Stimulated activated CD4-positive, alpha-beta T cell treated with anti-CD3 and anti-CD28 coated beads, TNF-alpha, amount 100 ng/mL, for 4 hours (primary cell): ENCODE measurements around the gene WWOX.
"Not testable (repeated sequence)": the region's sequence is repeated elsewhere in the genome, so short reads cannot be mapped to it uniquely, and the experiment has no call there.

Experiments
- DNase-seq, 3 experiments: peaks; one replicate each; pipeline ENCODE4 v3.0.0-alpha.2; 2020; ENCODE audit warnings: low read depth in 3 of 3

Gene WWOX

DNA sequence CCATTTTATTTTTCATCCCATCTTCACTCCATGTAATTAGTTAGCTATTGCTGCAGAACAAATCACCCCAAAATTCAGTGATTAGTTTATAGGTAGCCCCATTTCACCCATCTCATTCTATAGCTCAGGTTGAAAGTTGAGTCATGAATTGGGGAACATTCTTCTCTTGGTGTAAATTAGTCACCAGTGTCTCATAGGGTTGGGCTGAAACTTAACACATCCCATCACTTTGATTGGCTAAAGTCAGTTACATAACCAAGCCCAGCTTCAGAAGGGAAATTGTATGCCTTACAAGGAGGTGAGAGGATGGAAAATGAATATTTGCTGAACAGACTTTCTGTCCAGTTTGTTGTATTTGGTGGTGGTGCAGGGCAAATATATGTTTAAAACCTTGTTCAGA, 477.5 kb downstream of the WWOX start:
- DNase-seq = no peak

- DNase-seq = no peak
Measured at GRCh38 chr16:78577630-78578029, 478.2 kb downstream of the WWOX start.

GRCh38 chr16:78579020-78579419, 479.6 kb downstream of the WWOX start:
- no peak for DNase-seq

GRCh38 chr16:78583441-78583840, 484.0 kb downstream of the WWOX start:
- no peak for DNase-seq

- DNase-seq = no peak
Measured at GRCh38 chr16:78584213-78584860, 484.9 kb downstream of the WWOX start.

DNA sequence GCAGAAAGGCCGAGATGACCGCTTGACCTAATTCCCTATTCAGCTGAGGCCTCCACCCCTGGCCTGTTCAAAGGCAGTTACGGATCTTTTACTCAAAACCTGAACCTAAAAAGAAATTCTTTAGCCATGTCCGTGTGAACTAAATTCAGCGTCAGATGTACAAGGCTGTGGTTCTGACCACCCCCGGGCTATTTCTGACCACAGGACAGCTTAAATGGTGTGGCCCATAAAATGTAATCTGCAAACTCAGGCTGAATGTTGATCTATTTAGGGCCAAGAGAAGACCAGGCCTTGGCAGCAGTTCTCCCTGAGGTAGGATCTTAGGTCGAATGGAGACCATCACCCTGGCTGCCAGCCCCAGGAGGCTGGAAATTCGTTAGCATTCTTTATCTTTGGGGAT, 485.5 kb downstream of the WWOX start:
- no peak for DNase-seq

DNA sequence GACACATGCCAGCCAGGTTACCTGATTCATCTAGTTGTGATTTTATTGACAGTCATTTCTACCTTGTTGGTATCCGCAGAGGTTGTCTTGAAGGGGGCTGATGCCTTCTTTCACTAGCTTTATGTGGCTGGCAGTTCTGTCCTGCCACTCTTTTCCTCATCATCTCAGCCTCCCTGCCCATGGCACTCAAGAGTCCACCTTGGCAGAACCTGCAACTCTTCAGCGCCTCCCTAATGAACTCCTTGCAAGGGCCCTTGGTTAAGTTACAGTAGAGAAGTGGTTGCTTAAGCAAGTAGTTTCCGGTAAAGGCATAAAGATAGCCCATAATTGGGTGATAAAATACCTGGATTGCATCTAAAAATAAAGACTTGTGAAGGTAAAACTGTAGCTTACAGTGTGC, 489.9 kb downstream of the WWOX start:
- no peak for DNase-seq

GRCh38 chr16:78591682-78592103, 492.2 kb downstream of the WWOX start:
- no peak for DNase-seq

- DNase-seq = no peak
Measured at GRCh38 chr16:78592111-78592510, 492.7 kb downstream of the WWOX start.

GRCh38 chr16:78593352-78593751, 493.9 kb downstream of the WWOX start:
- no peak for DNase-seq

DNA sequence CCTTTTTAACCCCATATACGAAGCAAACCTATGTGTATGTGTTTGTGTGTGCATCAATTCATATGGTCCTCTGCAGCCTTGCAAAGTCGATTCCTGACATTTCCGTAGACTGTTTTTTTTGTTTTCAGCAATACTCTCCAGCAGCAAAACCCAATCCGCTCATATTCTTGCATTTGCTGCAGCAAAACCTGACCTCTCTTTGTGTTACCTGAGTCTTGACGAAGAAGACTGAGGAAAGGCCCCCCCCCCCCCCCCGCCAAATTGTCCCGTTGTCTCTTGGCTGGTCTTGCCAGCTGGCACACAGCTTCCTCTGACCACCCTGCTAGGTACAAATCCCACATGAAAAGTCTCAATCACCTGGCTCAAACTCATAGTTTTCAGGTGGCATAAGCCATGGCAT, 494.7 kb downstream of the WWOX start:
- no peak for DNase-seq

DNA sequence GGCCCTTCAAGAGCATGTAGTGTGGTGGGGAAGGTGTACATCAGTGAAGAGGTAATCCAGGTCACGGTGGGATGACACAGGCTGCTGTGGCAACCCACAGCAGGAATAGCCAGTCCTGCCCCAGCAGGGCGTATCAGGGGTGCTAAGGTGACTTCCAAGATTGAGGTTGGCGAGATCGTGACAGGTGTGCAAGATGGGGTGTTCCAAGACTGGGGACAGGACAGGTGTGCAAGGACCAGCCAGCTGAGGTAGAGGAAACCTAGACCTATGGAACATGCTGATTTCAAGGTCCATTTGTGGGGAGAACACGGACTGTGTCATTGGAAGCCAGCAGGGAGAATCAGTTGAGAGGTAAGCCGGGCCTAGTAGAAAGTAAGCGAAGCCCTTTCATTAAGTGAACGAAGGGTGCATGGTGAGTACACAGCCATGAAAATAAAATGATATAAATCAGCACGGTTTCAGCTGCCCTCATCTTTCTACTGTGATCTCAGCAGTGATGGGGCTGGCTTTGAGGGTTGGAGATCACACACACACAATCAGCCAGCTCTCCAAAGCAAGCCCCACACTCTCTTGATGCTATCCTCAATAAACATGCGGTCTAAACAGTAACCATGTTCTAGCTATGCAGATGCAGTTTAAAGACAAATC, 497.0 kb downstream of the WWOX start:
- no peak for DNase-seq

DNA sequence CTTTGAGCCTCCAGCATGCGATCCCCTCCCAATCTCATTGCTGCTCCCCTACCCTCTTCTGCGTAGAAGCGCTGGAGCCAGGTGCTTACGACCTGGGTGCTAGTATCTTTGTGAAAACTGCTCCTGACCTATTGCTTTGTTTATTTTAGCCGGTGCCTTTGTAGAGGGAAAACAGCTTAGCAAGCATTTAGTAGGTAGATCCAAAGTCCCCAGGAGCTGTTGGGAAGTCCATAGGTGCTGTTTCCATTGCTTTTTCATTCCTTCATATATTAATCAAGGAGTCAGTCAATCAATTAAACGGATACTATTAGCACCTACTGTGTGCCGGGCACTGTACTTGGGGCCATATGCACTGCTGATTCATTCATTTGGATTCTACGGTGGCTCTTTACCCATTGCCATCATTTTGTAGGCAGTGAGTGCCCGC, 497.6 kb downstream of the WWOX start:
- DNase-seq = no peak

DNA sequence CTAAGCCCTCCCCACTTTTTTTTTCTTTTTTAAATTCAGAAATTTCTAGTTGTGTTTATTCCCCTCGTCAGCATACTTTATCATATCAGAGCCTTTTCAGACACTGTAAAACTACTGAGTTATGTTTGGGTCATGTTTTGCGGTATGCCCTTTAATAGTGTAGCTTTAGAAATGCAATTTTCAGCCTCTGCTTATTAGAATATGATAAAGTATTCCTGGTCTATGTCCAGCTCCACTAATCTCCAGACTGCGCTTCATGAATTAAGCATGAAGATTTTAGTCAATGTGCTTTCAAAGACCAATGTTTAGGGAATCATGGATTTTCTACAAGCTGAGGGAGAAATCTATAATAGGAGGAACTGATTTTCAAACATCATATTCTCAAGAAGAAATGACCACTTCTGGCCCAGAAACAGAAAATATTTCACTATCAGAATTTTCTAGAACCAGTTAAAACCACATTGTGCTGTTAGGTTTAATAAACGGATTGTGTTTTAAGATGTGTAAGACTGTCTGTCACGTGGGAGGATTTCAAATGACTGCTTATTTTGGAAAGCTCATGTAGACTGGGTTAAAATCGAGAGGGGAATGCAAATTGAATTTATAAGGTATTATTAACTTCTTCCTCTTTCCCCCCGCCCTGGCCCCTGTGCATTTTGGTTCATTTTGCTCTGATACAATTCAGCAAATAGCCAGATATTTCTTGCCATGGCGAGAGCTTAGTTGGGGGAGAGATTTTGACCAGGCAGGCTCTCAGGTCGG, 498.5 kb downstream of the WWOX start:
- no peak for DNase-seq

DNA sequence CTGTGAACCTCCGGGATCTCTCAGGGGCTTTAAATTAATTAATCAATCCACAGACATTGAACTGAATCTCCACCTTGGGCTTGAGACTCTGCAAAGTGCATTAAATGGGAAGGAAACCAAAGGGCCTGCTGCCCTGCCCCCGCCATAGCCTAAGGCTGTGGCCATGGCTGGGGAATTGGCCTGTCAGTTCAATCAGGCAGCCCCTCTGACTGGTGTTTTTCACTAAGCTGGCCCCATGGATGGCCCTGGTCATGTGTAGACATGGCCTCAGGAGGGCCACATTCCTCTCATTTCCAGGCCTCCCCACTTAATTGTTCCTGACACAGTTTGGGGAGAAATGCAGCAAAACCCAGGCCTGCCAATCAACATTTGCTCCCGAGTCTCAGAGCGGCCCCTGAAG, 499.8 kb downstream of the WWOX start:
- no peak for DNase-seq

DNA sequence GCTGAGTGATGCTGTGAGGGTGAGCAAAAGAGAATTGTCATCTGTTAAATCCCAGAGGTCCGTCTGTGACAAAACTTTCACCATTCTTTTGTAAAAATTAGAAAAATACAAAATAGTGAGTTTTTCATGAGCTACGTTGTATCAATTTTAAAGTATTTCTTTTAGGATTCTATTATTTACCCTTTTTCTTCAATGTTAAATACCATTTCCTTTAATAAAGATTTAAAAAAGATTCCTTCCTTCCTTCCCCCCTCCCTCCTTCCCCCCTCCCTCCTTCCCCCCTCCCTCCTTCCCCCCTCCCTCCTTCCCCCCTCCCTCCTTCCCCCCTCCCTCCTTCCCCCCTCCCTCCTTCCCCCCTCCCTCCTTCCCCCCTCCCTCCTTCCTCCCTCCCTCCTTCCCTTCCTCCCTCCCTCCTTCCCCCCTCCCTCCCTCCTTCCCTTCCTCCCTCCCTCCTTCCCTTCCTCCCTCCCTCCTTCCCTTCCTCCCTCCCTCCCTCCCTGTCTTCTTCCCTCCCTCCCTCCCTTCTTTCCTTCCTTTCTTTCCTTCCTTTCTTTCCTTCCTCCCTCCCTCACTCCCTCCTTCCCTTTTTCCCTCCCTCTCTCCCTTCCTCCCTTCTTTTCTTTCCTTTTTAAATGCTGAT, 505.1 kb downstream of the WWOX start:
- DNase-seq = not testable (repeated sequence)

GRCh38 chr16:78605548-78606101, 506.2 kb downstream of the WWOX start:
- DNase-seq = no peak

- DNase-seq = no peak
Measured at GRCh38 chr16:78606545-78606944, 507.1 kb downstream of the WWOX start.

GRCh38 chr16:78607022-78607421, 507.6 kb downstream of the WWOX start:
- no peak for DNase-seq

GRCh38 chr16:78607465-78607864, 508.0 kb downstream of the WWOX start:
- DNase-seq = no peak

- no peak for DNase-seq
Measured at GRCh38 chr16:78608305-78608776, 508.9 kb downstream of the WWOX start.
